SK-N-SH treated with all-trans-retinoic acid at 6 μM for 48 hours (cell line): ENCODE measurements around the gene NPRL2.

Experiments used
- BACH2 ChIP-seq: fragments of 250-450 bp; sonication (Bioruptor Pico); IDR thresholded peaks from 2 replicates; pipeline ENCODE4 v1.9.0; 2021; ENCODE audit warnings: mild to moderate bottlenecking, borderline replicate concordance
- CREB5 ChIP-seq: fragments of 250-450 bp; sonication (Bioruptor Pico); IDR thresholded peaks from 2 replicates; pipeline ENCODE4 v1.5.1; 2020; ENCODE audit warnings: low read depth, mild to moderate bottlenecking, moderate library complexity
- ESRRG ChIP-seq: fragments of 250-450 bp; sonication (Bioruptor Pico); IDR thresholded peaks from 2 replicates; pipeline ENCODE4 v1.6.1; 2021; ENCODE audit warnings: mild to moderate bottlenecking
- PATZ1 ChIP-seq: fragments of 250-450 bp; sonication (Bioruptor Pico); IDR thresholded peaks from 2 replicates; pipeline ENCODE4 v1.8.0; 2020; ENCODE audit warnings: mild to moderate bottlenecking, moderate library complexity, borderline replicate concordance
- PPARA ChIP-seq: fragments of 250-450 bp; sonication (Bioruptor Pico); IDR thresholded peaks from 2 replicates; pipeline ENCODE4 v1.5.0; 2020; ENCODE audit warnings: mild to moderate bottlenecking, borderline replicate concordance
- RARB ChIP-seq: fragments of 250-450 bp; sonication (Bioruptor Pico); IDR thresholded peaks from 2 replicates; pipeline ENCODE4 v1.8.0; 2021; ENCODE audit warnings: mild to moderate bottlenecking, moderate library complexity
- SNAI2 ChIP-seq: fragments of 250-450 bp; sonication (Bioruptor Pico); IDR thresholded peaks from 2 replicates; pipeline ENCODE4 v1.5.0; 2020; ENCODE audit warnings: mild to moderate bottlenecking, moderate library complexity
- ZFP30 ChIP-seq: fragments of 450-650 bp; formaldehyde crosslinking; IDR thresholded peaks from 2 replicates; pipeline ENCODE4 v1.5.0; 2022; ENCODE audit warnings: mild to moderate bottlenecking, moderate library complexity
- ZNF565 ChIP-seq: fragments of 450-650 bp; formaldehyde crosslinking; conservative IDR thresholded peaks from 2 replicates; pipeline ENCODE4 v1.5.0; 2020; ENCODE audit warnings: low read depth, mild to moderate bottlenecking, moderate library complexity
- ZNF70 ChIP-seq: fragments of 450-650 bp; formaldehyde crosslinking; IDR thresholded peaks from 2 replicates; pipeline ENCODE4 v1.5.0; 2020; ENCODE audit warnings: mild to moderate bottlenecking, moderate library complexity

- no peak for TF ChIP-seq BACH2 (CRISPR knock-in tag)
- TF ChIP-seq ESRRG (CRISPR knock-in tag): no peak
- no peak for TF ChIP-seq ZNF565 (CRISPR knock-in tag)
- TF ChIP-seq ZNF70 (CRISPR knock-in tag): no peak
- TF ChIP-seq PATZ1 (CRISPR knock-in tag): no peak
- no peak for TF ChIP-seq SNAI2
- no peak for TF ChIP-seq ZFP30
- no peak for TF ChIP-seq PPARA (CRISPR knock-in tag)
- no peak for TF ChIP-seq RARB
- TF ChIP-seq CREB5: no peak
Measured at GRCh38 chr3:50350527-50351322, at the start of gene NPRL2, which contains the start of gene CYB561D2.
